Adipocyte (in vitro differentiated cells): Measurements from ENCODE around the gene CUL2.
A peak's percentile ranks its signal among the peaks of the same experiment; 100 is the strongest.

Experiments used
- DNase-seq: peaks from one replicate; pipeline ENCODE4 v3.0.0-alpha.2; 2015; ENCODE audit warnings: low read depth
- H3K27me3 ChIP-seq: replicated peaks from 2 replicates; pipeline ENCODE4 v1.7.0; 2013; ENCODE audit warnings: mild to moderate bottlenecking, low read length, moderate library complexity; ENCODE audit not compliant: control insufficient read depth, insufficient read depth
- H3K36me3 ChIP-seq: 2 replicates; pipeline ENCODE4 v1.7.0; 2013; ENCODE audit warnings: low read length, mild to moderate bottlenecking, moderate library complexity; ENCODE audit not compliant: control insufficient read depth, insufficient read depth, severe bottlenecking
- H3K4me1 ChIP-seq: 2 replicates; pipeline ENCODE4 v1.7.0; 2013; ENCODE audit warnings: mild to moderate bottlenecking, low read length, moderate library complexity; ENCODE audit not compliant: control insufficient read depth, insufficient read depth
- H3K4me3 ChIP-seq: 2 replicates; pipeline ENCODE4 v1.7.0; 2013; ENCODE audit warnings: mild to moderate bottlenecking, low read length, moderate library complexity
- H3K9ac ChIP-seq: 2 replicates; pipeline ENCODE4 v1.7.0; 2013; ENCODE audit warnings: mild to moderate bottlenecking, low read length, moderate library complexity
- H3K9me3 ChIP-seq: 2 replicates; pipeline ENCODE4 v1.7.0; 2013; ENCODE audit warnings: mild to moderate bottlenecking, low read length, moderate library complexity; ENCODE audit not compliant: control insufficient read depth

CUL2 gene

GRCh38 chr10:35090162-35090954, at the start of gene CUL2:
Gene CUL2, minus strand, starts transcription at chr10:35090341. Its CDS starts 19,024 bp downstream, at chr10:35071317.
- Histone ChIP-seq H3K4me1 (peaks cover 20% of the 10 kb centered on the region), H3K36me3 (no peaks in the 10 kb centered on the region), H3K27me3 (no peaks in the 10 kb centered on the region), H3K9ac (peak within 1 kb of the TSS; percentile 91), H3K9me3 (peaks cover 4% of the 10 kb centered on the region), H3K4me3 (peak within 1 kb of the TSS; percentile 97)
- DNase-seq, result peak; percentile 97

- no peak overlapping the region for H3K9ac ChIP-seq
- DNase-seq, result no peak
- H3K27me3 ChIP-seq, result no peaks in the 10 kb centered on the region
- H3K9me3 ChIP-seq, result no peaks in the 10 kb centered on the region
- no peaks in the 10 kb centered on the region for H3K36me3 ChIP-seq
- no peaks in the 10 kb centered on the region for H3K4me1 ChIP-seq
- H3K4me3 ChIP-seq, result no peak overlapping the region
Observed at GRCh38 chr10:35136263-35136815, 46.2 kb upstream of the CUL2 start.

- Histone ChIP-seq H3K27me3 (no peaks in the 10 kb centered on the region), H3K9ac (no peak overlapping the region), H3K4me1 (no peaks in the 10 kb centered on the region), H3K36me3 (no peaks in the 10 kb centered on the region), H3K4me3 (no peak overlapping the region), H3K9me3 (no peaks in the 10 kb centered on the region)
- no peak for DNase-seq
Observed at GRCh38 chr10:35135861-35136260, 45.7 kb upstream of the CUL2 start.

GRCh38 chr10:35133586-35133985, 43.4 kb upstream of the CUL2 start:
- Histone ChIP-seq H3K27me3 (no peaks in the 10 kb centered on the region), H3K36me3 (no peaks in the 10 kb centered on the region), H3K9me3 (no peaks in the 10 kb centered on the region), H3K4me3 (no peak overlapping the region), H3K4me1 (peaks cover 15% of the 10 kb centered on the region), H3K9ac (no peak overlapping the region)
- DNase-seq, result no peak

- no peak for DNase-seq
- H3K4me1 ChIP-seq, result peaks cover 20% of the 10 kb centered on the region
- H3K27me3 ChIP-seq, result no peaks in the 10 kb centered on the region
- H3K36me3 ChIP-seq, result no peaks in the 10 kb centered on the region
- H3K4me3 ChIP-seq, result no peak overlapping the region
- no peaks in the 10 kb centered on the region for H3K9me3 ChIP-seq
- H3K9ac ChIP-seq, result no peak overlapping the region
Observed at GRCh38 chr10:35132727-35133126, 42.6 kb upstream of the CUL2 start.

GRCh38 chr10:35130663-35131062, 40.5 kb upstream of the CUL2 start:
- Histone ChIP-seq H3K9ac (no peak overlapping the region), H3K4me1 (peaks cover 26% of the 10 kb centered on the region), H3K36me3 (no peaks in the 10 kb centered on the region), H3K4me3 (no peak overlapping the region), H3K9me3 (no peaks in the 10 kb centered on the region), H3K27me3 (no peaks in the 10 kb centered on the region)
- no peak for DNase-seq

- H3K4me1 ChIP-seq, result peaks cover 26% of the 10 kb centered on the region
- no peaks in the 10 kb centered on the region for H3K36me3 ChIP-seq
- no peak overlapping the region for H3K4me3 ChIP-seq
- no peaks in the 10 kb centered on the region for H3K27me3 ChIP-seq
- no peaks in the 10 kb centered on the region for H3K9me3 ChIP-seq
- no peak for DNase-seq
- H3K9ac ChIP-seq, result peak overlapping the region; percentile 5
Observed at GRCh38 chr10:35129185-35129674, 39.1 kb upstream of the CUL2 start.

GRCh38 chr10:35127289-35127891, 37.2 kb upstream of the CUL2 start:
- peaks cover 26% of the 10 kb centered on the region for H3K4me1 ChIP-seq
- peak overlapping the region; percentile 99 for H3K9ac ChIP-seq
- H3K36me3 ChIP-seq, result no peaks in the 10 kb centered on the region
- no peaks in the 10 kb centered on the region for H3K27me3 ChIP-seq
- DNase-seq, result peak; percentile 89
- no peaks in the 10 kb centered on the region for H3K9me3 ChIP-seq
- peak overlapping the region; percentile 93 for H3K4me3 ChIP-seq

GRCh38 chr10:35126530-35127288, 36.6 kb upstream of the CUL2 start, which contains the start of gene CREM:
Gene CREM, plus strand, starts transcription at chr10:35126846. Its CDS starts 10,990 bp downstream, at chr10:35137836.
- Histone ChIP-seq H3K9ac (peak within 1 kb of the TSS; percentile 99), H3K4me1 (peaks cover 26% of the 10 kb centered on the region), H3K4me3 (peak within 1 kb of the TSS; percentile 93), H3K36me3 (no peaks in the 10 kb centered on the region), H3K9me3 (no peaks in the 10 kb centered on the region), H3K27me3 (no peaks in the 10 kb centered on the region)
- DNase-seq, result peak; percentile 98

GRCh38 chr10:35126062-35126529, 36.0 kb upstream of the CUL2 start:
- Histone ChIP-seq H3K4me3 (peak overlapping the region; percentile 88), H3K27me3 (no peaks in the 10 kb centered on the region), H3K9ac (peak overlapping the region; percentile 86), H3K4me1 (peaks cover 26% of the 10 kb centered on the region), H3K36me3 (no peaks in the 10 kb centered on the region), H3K9me3 (no peaks in the 10 kb centered on the region)
- DNase-seq, result no peak
